MCF 10A (cell line): ENCODE results near the gene DVL1. TPM values are rescaled to one million over a fixed set of nuclear protein-coding genes. Genes with fewer than 3 reads are reported as not detected.

Experiments
- BruUV-seq: library from RNA; stranded (reverse); fragments of 400-500 nt; replicated peaks from 2 replicates; lab custom pipeline; 2021; lab: Mats Ljungman, UMichigan
- CTCF ChIA-PET: fragments of 300-600 bp; sonication (Branson Sonifier 250); formaldehyde crosslinking; extraction: SDS; loops from one replicate; lab custom pipeline; 2021; ENCODE audit warnings: antibody characterized with exemption, inconsistent platforms; lab: Yijun Ruan, JAX
- POLR2A ChIA-PET: fragments of 300-600, 350-650 bp; sonication (Branson Sonifier 250); formaldehyde crosslinking; extraction: SDS; loops from one replicate; lab custom pipeline; 2020; ENCODE audit warnings: antibody characterized with exemption, inconsistent platforms; lab: Yijun Ruan, JAX
- DNase-seq: peaks from one replicate; pipeline ENCODE4 v3.0.0-alpha.2; 2018; ENCODE audit not compliant: unreplicated experiment
- H3K27ac Mint-ChIP-seq: one replicate; pipeline ENCODE4 v1.8.0; 2022; ENCODE audit warnings: mild to moderate bottlenecking, low read depth, mixed read lengths; ENCODE audit not compliant: unreplicated experiment
- H3K27me3 Mint-ChIP-seq: one replicate; pipeline ENCODE4 v1.8.0; 2022; ENCODE audit warnings: mixed read lengths; ENCODE audit not compliant: insufficient read depth, unreplicated experiment
- H3K36me3 Mint-ChIP-seq: one replicate; pipeline ENCODE4 v1.8.0; 2022; ENCODE audit warnings: mild to moderate bottlenecking, moderate library complexity, mixed read lengths; ENCODE audit not compliant: insufficient read depth, unreplicated experiment
- H3K4me1 Mint-ChIP-seq: one replicate; pipeline ENCODE4 v1.8.0; 2022; ENCODE audit warnings: mixed read lengths; ENCODE audit not compliant: insufficient read depth, unreplicated experiment
- H3K4me3 Mint-ChIP-seq: one replicate; pipeline ENCODE4 v1.8.0; 2022; ENCODE audit warnings: mild to moderate bottlenecking, moderate library complexity, mixed read lengths; ENCODE audit not compliant: unreplicated experiment
- H3K9me3 Mint-ChIP-seq: one replicate; pipeline ENCODE4 v1.8.0; 2022; ENCODE audit warnings: mixed read lengths; ENCODE audit not compliant: unreplicated experiment
- intact Hi-C: fragments of 100-400 bp; cut with micrococcal nuclease; formaldehyde crosslinking; loops from 2 replicates; pipeline ENCODE4 v1.14.1; 2022
- total RNA-seq: library from RNA; stranded (reverse); gene quantifications from 2 replicates; pipeline ENCODE4 v1.2.3, GENCODE V29; 2022
- TF ChIP-seq, protein P1 (sequence below): fragments of 200-600 bp; IDR thresholded peaks from one replicate; pipeline ENCODE4 v1.8.0; 2022; ENCODE audit warnings: antibody characterized with exemption, mild to moderate bottlenecking; ENCODE audit not compliant: unreplicated experiment

Gene DVL1
- total RNA-seq, 1 experiment from 2014 or later, result 113 TPM

DNA sequence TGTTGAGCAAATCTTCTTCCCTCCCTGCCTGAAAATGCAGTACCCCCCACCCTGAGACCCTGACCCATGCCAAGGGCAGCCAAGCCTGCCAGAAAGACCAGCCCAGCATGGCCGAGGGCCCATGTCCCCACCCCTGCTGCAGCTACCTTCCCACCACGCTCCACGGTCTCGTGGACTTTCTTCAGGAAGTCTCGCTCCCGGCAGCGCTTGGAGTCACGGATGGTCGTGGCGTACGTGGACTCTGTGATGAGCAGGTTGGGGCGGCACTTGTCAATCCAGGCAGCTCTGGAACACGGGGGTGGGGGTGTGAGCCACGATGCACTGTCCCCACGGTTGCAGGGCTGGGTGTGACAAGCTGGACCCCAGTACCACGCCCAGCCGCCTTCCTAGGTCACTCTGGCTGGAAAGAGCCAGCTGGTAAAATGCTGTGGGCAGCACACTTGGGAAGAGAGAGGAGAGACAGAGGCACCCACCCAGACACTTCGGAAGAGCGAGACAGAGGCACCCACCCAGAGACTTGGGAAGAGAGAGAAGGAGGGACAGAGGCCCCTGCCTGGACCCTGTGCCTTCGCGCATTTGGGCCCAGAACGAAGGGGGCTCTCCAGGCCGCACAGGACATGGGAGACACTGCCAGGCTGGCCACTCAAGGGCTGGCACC is 34.4 kb downstream of the DVL1 start:
- DNase-seq, result no peak
- CTCF ChIA-PET, result interaction anchor here (0.6 to 1.5 kb wide), 3 partner anchors 20 to 191 kb away, joined by 3 read pairs; no protein-coding TSS in a partner anchor
- Mint-ChIP-seq H3K4me1 (peaks cover 5% of the 10 kb centered on the region), H3K36me3 (peaks cover 81% of the 10 kb centered on the region), H3K4me3 (no peak overlapping the region), H3K9me3 (no peaks in the 10 kb centered on the region), H3K27me3 (no peaks in the 10 kb centered on the region), H3K27ac (no peak overlapping the region)
- intact Hi-C loops, result no loop called here
- POLR2A ChIA-PET, result no interaction called here
- BruUV-seq, result no TSS peak
- TF ChIP-seq, protein P1, sequence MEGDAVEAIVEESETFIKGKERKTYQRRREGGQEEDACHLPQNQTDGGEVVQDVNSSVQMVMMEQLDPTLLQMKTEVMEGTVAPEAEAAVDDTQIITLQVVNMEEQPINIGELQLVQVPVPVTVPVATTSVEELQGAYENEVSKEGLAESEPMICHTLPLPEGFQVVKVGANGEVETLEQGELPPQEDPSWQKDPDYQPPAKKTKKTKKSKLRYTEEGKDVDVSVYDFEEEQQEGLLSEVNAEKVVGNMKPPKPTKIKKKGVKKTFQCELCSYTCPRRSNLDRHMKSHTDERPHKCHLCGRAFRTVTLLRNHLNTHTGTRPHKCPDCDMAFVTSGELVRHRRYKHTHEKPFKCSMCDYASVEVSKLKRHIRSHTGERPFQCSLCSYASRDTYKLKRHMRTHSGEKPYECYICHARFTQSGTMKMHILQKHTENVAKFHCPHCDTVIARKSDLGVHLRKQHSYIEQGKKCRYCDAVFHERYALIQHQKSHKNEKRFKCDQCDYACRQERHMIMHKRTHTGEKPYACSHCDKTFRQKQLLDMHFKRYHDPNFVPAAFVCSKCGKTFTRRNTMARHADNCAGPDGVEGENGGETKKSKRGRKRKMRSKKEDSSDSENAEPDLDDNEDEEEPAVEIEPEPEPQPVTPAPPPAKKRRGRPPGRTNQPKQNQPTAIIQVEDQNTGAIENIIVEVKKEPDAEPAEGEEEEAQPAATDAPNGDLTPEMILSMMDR, result no peak

- no peak for DNase-seq
- ChIA-PET POLR2A (no interaction called here), CTCF (interaction anchor here (0.6 to 1.5 kb wide), 2 partner anchors 21 to 88 kb away, joined by 3 read pairs; no protein-coding TSS in a partner anchor)
- no peaks in the 10 kb centered on the region for H3K9me3 Mint-ChIP-seq
- no peak overlapping the region for H3K4me3 Mint-ChIP-seq
- no peak overlapping the region for H3K27ac Mint-ChIP-seq
- H3K4me1 Mint-ChIP-seq, result peaks cover 5% of the 10 kb centered on the region
- TF ChIP-seq, protein P1, result no peak
- intact Hi-C loops, result no loop called here
- no peaks in the 10 kb centered on the region for H3K27me3 Mint-ChIP-seq
- no TSS peak for BruUV-seq
- H3K36me3 Mint-ChIP-seq, result peaks cover 83% of the 10 kb centered on the region
Measured at GRCh38 chr1:1314237-1314586, 35.0 kb downstream of the DVL1 start.

DNA sequence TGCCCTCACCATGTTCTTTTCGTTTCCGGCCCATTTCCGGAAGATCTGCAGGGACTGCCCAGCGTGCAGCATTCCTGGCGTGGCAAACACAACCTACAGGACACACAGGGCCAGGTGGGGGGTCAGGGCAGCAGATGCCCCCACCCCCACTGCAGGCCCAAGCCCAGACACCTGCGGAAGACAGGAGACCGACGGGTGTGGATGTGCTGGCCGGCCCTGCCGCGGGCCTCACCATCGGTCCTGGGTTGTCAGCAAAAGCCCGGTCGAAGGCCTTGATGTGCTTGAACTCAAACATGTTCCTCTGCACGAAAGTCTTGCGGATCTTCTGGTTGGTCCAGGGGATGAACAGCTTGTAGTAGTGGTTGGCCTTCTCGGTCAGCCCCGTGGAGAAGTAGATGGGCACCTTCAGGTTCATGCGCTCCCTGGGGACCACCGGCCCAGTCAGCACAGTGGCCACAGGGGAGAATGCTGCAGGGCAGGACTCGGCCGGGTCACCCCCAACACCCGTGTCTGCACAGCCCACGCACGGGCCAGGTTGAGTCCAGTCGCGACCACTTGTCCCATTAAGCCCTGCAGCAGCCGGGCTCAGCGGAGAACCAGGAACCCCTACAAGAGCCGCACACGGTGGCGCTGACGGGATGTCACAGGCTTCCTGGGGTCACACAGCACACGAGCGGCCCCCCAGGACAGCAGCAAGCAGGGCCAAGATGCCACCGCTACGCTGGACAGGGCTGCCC is 35.5 kb downstream of the DVL1 start:
- Mint-ChIP-seq H3K9me3 (no peaks in the 10 kb centered on the region), H3K27ac (no peak overlapping the region), H3K4me1 (peaks cover 5% of the 10 kb centered on the region), H3K36me3 (peaks cover 80% of the 10 kb centered on the region), H3K4me3 (no peak overlapping the region), H3K27me3 (no peaks in the 10 kb centered on the region)
- no peak for DNase-seq
- no TSS peak for BruUV-seq
- TF ChIP-seq, protein P1, result no peak
- ChIA-PET CTCF (interaction anchor here (0.7 to 1.5 kb wide), 3 partner anchors 88 to 264 kb away, joined by 3 to 5 read pairs (median 4); no protein-coding TSS in a partner anchor), POLR2A (no interaction called here)
- intact Hi-C loops, result no loop called here
